GM21619 (cell line): ENCODE results near the gene DEPDC5.
A peak's percentile ranks its signal among the peaks of the same experiment; 100 is the strongest.

Source experiments
- ATAC-seq: cut with Tn5 transposase; IDR thresholded peaks from one replicate; pipeline ENCODE4 v1.9.1; 2021; ENCODE audit not compliant: unreplicated experiment

Gene DEPDC5

DNA sequence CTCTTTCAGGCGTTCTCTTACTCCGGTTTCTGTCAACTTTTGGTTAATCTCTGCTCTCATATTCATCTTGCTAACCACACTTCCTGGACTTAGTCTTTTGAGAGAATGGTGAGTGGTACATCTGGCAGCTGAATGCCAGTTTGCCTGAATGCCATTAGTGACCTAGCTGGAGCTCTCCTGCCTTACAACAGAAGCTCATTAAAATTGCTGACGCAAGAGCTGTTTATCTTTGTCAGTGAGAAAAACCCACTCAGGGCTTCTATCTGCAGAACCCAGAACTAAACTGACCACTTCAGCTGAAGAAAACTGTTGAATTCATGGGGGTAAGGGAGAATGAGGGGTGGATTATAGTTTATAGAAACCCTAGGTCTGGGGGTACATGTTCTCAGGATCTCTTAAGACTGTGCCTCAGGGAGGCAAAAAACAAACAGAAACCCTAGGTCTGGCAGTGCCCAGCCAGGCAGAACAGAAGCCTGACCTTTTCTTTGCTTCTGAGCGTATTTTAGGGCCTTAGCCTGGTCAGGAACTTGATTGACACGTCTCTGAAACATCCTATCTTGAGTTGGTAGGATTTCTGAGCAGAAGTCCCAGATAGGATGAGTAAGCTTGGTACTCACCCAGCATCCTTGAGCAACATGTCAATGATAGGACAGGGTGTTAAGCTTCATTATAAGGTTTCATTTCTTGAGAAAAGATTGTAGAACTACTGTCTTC, 137.7 kb downstream of the DEPDC5 start:
- ATAC-seq, result no peak

DNA sequence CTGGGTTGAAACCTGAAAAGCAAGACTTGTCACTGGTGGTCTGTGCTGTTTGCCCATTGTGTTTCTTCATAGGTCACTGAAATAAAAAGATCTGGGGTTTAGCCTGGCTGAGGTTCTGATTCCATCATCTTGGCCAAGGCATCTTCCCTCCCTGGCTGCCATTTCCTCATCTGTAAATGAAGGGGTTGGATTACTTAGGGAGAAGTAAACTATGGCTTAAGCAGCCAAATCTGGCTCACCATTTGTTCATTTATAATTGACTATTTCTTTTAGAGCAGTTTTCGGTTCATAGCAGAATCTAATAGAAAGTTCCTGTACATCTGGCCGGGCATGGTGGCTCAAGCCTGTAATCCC, 138.2 kb downstream of the DEPDC5 start:
- no peak for ATAC-seq

- no peak for ATAC-seq
Observed at GRCh38 chr22:31893460-31893859, 139.6 kb downstream of the DEPDC5 start.

GRCh38 chr22:31895411-31896123, 141.7 kb downstream of the DEPDC5 start:
- no peak for ATAC-seq

- no peak for ATAC-seq
Observed at GRCh38 chr22:31896472-31896871, 142.7 kb downstream of the DEPDC5 start.

DNA sequence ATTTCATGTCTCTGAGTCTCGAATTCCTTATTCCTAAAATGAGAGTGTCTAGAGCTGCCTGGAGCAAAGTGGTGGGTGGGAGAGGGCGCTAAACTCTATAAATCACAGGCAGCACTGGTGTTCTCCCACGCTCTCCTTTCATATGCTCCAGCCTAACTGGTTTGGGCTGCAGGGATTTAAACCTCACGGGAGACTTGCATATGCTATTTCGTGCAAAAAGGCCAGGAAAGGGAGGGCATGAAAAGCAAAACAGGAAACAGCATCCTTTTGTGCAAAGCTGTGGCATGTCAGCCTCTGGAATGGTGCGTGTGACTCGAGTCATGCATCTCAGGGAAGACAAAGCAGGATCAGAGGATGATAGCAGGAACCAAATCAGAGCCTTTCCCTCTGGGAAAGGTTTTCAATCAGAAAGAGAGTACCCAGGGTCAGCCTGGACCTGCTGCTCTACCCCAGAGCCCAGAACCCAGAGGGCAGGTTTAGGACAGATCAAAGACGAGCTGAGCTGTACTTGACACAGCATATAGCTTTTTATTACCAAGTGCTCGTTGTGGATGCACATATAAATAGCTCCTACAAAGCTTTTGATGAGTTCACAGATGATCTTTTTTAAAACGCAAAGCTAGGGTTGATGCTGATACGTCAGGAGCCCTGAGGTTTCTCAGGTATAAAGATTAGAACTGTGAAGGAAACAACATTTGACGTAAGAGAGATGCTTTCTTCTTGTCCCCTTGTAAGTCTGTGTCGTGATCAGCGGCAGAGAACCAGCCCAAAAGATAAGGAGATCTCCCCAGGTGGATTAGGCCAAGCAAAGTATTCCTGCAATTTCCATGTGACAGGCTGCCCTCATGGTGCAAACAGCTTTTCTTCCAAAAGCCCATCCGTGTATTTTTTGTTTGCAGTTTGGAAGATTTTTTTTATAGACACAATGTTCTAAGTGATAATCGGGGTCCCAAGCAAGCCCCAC, 144.3 kb downstream of the DEPDC5 start:
- no peak for ATAC-seq

GRCh38 chr22:31898926-31899325, 145.1 kb downstream of the DEPDC5 start:
- no peak for ATAC-seq

GRCh38 chr22:31899669-31900068, 145.8 kb downstream of the DEPDC5 start:
- no peak for ATAC-seq

DNA sequence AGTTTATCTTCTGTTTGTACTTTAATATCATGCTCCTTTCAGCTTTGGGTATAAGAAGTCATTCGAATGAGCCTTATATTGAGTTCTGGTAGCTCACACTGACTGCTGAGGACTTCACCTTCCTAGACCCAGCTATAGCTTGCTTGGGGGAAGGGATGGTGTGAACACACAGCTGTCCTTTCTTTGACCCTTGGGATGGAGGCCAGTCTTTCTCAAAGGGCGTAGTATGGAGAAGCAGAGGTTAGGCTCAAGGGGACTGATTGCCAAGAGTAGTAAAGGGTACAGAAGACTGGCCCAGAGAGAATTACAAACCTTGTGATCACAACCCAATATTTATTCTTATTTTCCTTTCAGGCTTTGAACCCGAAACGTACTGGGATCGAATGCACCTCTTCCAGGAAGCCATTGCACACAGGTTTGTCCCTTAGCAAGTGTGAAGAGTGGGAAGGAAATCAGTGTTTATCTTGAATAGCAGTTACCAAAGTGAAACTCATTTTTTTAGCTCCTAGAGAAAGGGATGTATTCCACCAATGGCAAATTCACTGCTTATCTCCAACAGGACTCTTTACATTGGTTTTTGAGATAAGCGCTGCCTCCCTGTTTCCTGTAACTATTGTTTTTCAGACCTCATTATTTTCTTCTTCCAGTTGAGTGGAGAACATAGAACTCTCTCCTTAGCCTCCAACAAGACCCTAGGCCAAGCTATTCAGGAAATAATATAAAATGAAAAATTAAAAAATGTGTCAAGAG, 147.7 kb downstream of the DEPDC5 start:
- no peak for ATAC-seq

DNA sequence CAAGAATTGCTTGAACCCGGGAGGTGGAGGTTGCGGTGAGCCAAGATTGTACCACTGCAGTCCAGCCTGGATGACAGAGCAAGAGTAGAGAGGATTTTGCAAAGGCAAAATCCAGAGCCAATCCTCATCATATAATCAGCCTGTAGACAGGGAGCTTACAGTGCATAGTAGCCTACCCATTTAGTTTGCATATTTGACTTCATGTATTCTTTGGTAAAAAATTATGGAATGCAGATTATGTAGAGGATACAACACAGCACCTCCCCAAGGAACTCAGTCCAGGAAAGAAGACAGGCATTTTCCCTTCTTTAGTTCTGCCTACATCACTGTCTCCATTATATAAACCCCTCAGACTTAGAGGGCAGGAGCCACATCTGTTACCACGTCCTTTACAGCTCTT, 150.8 kb downstream of the DEPDC5 start:
- ATAC-seq, result no peak

DNA sequence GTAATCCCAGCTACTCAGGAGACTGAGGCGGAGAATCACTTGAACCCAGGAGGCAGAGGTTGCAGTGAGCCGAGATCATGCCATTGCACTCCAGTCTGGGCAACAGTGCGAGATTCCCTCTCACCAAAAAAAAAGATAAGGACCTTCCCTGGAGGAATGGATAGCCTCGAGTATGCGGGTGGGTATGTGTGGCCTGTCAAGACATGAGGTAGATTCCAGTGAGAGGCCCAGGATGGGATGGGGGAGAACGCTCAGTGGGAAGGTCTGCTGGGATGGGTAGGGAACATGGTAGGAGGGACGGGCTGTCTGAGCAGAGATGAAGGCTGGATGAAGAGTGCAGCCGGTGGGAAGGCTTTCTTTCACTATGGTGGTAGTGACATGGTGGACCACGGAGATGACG, 151.5 kb downstream of the DEPDC5 start:
- ATAC-seq, result no peak

DNA sequence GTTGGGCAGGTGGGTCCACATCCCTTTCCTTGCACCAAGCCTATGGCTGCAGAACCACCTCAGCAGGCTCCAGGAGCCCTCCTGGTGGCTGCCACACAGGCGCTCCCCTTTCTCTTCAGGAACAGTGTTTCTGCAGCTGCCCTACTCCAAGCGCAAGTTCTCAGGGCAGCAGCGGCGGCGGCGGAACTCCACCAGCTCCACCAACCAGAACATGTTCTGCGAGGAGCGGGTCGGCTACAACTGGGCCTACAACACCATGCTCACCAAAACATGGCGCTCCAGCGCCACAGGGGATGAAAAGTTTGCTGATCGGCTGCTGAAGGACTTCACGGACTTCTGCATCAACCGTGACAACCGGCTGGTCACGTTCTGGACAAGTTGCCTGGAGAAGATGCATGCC, 152.3 kb downstream of the DEPDC5 start:
- ATAC-seq, result no peak

DNA sequence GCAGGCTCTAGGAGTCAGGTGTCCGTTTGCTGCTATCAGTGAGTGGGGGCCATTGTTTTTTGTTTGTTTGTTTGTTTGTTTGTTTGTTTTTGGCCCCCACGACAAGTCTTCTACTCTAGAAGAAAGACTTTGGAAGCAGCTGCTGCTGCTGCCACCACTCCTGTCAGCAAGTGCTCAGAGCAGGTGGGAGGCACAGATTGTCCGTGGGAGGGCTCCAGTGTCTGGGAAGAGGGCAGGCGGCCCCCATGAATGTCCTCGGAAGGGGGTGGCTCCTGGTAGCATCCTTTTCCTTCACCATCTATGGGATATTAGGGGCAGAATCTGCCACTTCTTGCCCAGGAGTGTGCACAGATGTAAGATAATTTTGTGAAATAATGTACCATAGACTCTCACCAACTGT, 152.8 kb downstream of the DEPDC5 start:
- no peak for ATAC-seq

GRCh38 chr22:31909977-31910376, 156.2 kb downstream of the DEPDC5 start:
- ATAC-seq, result no peak

GRCh38 chr22:31911565-31912406, 158.0 kb downstream of the DEPDC5 start:
- ATAC-seq, result no peak

DNA sequence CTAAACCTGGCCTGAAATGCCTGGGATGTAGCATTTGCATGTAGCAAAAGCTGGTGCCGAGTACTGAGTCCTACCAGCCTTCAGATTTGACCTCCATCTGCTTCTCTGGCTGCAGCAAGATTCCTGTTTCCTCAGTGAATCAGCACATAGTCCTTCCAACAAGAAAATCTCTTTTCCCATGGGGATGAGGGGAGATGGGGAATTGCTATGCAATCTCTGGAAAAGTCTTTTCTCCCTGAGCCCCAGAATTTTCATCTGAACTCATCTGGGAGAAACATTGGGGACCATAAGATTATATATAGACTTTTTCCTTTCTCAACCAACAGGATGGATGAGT, 158.6 kb downstream of the DEPDC5 start:
- no peak for ATAC-seq

DNA sequence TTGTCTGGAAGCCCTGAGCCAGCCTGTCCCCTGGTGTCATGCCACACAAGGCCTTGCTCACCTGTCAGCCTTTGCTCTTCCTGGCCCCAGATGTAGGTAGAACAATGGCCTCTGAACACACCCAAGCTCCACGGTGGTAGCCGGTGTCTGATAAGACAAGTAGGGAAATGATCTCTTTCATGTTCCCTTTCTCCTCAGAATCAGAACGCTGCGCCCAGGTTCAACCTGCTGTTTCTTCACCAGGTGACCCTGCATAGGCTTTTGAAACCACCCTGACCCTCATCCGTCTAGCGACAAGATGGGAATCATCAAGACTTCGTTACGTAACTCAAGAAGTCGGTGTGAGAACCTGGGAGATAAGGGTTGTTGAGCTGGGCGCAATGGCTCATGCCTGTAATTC, 161.8 kb downstream of the DEPDC5 start:
- ATAC-seq, result no peak

DNA sequence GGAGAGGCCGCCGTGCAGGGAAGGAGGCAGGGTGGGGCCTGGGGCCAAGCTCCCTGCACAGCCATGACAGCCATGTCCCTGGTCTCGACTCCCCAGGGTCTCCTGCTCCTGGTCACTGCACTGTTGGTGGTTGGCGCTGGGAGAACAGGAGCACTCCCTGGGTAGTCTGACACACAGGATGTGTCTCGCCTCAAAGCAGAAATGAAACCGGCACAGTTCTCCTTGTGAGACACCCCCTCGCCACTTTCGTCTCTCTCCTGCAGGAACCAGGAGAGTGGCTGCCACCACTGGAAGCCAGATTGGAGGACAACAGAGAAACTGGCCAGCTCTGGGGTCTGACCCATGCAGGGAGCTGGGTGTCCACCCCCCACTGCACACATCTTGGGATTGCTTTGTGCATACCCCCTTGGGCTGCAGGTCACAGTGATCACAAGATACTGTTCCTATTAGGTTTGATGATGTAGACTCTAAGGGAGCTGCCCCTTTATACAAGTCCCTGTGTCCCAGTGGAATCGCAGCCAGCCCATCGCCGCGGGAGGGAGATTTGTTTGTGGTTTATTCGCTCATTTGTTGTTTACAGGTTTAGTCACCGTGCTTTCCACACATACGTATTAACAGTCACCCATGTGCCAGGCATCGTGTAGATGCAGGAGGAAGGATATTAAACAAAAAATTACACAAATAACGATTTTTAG, 163.6 kb downstream of the DEPDC5 start:
- peak; percentile 69 for ATAC-seq

DNA sequence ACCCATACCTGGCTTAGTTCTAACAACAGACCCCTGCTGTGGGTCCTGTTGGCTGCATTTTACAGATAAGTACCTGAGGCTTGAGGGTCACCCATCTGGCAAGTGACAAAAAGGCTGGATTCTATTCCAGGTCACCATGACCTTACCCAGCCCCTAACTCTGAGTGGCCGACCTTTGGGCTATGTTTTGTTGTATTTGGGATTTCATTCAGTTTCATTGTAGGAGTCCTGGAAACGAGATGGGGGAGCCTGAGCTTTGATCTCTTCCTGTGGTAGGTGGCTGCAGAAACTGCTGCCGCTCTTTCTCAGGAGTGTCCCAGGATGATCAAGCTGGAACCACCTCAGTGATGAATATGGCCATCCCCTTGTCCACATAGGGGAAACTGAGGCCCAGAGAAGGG, 165.9 kb downstream of the DEPDC5 start:
- no peak for ATAC-seq

DNA sequence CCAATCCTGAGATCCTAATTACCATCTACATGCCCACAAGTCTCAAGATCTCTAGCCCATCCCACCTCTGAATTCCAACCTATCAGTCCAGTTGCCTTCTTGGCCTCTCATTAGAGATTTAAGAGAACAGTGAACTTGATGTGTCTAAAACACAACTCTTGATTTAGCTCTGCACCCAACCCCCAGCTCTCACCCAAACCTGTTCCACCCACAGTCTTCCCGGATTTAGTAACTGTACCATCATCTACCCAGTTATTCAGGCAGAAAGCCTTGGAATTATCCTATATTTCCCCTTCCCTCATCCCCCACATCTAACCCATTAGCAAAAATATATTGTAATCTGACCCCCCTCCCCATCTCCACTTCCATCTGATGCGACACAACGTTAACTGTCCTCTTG, 166.5 kb downstream of the DEPDC5 start:
- no peak for ATAC-seq
